CD4-positive, alpha-beta T cell treated with Interleukin-4 for 4 hours (primary cell): Measurements from ENCODE around the gene ANKRD40.
"Not testable (repeated sequence)": the region's sequence is repeated elsewhere in the genome, so short reads cannot be mapped to it uniquely, and the experiment has no call there.

Source experiments
- DNase-seq: peaks from one replicate; pipeline ENCODE4 v3.0.0-alpha.2; 2020

Gene ANKRD40

DNA sequence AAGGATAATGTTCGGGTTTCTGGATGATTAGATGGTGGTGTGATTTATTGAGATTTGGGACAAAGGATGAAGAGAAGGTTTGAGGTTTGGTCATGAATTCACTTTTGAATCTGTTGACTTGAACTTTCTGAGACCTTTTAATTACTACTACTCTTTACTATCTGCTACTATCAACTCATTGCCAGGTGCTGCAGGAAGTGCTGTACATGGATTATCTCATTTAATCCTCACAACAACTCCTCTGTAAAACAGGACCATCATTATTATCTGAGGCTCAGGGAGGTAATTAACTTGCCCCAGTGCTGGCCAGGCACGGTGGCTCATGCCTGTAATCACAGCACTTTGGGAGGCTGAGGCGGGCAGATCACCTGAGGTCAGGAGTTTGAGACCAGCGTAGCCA lies 2.9 kb upstream of the ANKRD40 start:
- no peak for DNase-seq

DNA sequence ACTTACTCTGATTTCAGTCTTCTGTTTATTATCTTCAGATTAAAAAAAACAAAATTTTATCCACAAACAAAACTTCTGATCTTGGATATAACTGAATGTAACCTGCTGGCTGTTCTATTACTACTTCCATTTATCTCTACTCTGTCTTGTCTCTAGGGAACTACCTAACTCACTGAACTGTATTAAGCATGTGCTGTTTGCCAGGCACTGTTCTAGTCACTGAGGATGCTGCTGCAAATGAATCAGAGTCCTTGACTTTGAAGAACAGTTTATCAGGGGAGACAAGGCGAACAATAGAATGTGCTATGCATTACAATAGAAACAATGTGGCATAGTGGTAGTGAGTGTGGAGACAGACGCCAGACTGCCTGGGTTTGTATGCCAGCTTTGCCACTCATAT lies 2.3 kb upstream of the ANKRD40 start:
- DNase-seq, result no peak

DNA sequence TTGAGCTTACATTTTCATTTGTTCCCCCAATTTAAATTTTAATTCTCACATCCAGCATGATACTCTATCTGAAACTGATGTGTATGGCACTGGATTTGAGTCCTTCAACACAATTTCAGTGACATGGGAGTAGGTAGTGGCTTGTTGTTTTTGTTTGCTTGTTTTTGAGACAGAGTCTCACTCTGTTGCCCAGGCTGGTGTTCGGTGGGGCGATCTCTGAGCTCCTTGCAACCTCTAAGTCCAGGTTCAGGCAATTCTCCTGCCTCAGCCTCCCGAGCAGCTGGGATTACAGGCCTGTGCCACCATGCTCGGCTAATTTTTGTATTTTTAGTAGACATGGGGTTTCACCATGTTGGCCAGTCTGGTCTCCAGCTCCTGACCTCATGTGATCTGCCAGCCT lies 1.3 kb upstream of the ANKRD40 start:
- DNase-seq, result not testable (repeated sequence)

DNA sequence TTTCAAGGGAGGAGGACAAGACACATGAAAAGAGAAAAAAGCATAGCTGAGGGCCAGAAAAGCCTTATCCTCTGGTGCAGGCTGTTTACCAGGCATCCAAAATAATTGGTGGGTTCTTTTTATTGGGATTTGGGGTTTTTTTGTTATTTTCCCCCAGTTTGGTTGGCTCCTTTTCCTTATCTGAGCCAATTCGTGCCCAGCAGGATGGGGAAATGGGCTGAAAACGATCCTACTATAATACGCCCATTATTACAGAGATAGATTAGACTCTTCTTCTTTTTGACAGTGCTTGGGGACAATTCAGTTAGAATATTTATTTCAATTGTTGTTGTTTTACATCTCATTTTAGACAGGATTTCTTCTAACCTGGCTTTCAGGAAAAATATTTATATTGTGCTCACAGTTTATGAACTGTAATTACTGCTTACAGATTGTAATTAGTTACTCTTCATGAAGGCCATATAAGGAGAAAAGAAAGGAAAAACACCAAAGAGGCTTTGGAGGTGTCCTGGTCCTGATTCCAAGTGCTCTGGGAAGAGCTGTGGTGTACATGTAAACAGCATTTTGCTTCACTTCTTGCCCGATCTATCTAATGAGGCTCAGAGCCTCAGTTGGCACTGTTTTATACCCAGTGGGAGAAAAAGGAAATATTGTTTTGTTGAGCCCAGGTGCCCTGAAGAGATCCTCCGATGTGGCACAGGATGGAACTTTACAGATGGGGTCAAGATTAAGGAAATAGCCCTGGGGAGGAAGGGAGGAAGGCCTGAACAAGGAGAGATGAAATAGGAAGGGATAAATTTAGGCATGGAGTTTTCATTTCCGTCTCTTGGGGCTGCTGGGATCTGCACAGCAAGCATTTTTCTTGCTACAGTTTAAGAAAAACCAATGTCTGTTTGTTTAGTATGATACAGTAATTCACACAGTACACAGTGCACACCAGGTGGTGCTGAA lies 611 bp upstream of the ANKRD40 start:
- no peak for DNase-seq

DNA sequence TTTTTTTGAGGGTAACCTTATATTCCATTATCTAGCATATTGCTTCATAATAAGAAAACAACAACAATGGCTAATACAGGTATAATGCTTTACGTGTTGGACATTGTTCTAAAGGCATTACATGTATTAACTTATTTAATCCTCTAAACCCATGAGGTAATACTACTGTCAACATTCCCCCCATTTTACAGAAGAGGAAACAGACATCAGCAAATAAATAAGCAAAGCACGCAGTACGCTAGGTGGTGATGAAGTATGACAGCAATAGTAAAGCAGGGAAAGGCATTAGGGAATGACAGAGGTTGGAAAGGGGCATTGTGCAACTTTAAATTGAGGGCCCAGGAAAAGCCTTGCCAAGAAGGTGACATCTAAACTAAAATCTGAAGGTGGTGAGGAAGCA lies 4.6 kb downstream of the ANKRD40 start:
- DNase-seq, result no peak

DNA sequence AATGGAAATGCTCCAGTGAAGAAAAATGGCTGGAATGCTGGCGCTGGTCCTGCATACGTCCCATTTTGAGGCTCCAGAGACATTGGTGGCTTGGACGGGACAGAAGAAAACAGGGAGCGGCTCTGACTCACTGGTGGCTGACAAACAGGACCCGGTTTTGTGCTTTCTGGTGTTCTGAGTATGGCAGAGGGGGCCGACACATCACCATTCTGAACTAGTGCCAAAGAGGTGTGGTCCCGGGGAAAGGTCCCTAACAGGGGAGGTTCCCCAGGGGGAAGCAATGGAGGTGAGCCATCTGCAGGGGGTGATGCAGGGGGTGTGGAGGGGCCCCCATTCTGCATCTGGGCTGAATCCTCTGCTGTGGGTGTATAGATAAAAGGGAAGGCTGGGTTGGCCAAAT lies 8.3 kb downstream of the ANKRD40 start:
- DNase-seq, result no peak

DNA sequence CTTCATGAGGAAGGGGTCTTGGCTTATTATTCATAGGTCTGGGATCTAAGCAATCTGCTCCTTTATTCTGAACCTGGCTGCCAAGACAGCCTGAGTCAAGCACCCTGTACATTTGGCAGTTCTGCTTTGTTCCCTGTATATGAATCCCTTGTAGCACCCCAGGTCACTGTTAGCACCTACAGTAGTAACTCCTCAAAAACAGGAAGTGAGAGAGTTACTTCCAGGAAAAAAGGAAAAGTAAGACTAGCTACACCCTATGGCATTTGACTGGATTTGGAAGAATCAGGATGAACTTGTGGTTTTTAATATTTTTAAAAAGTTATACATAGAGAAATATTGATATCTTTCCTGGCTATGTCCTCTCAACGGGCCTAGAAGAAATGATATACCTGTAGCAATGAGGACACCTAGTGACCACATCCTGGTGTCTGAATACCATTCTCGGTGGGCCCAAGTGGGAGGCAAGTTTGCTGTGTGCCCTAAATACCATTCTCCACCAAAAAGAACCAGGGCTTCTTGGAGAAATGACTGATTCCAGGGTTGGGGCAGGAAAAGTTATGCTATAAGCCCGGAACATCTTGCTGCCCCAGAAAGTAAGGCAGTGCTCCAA lies 9.9 kb downstream of the ANKRD40 start:
- DNase-seq, result no peak

DNA sequence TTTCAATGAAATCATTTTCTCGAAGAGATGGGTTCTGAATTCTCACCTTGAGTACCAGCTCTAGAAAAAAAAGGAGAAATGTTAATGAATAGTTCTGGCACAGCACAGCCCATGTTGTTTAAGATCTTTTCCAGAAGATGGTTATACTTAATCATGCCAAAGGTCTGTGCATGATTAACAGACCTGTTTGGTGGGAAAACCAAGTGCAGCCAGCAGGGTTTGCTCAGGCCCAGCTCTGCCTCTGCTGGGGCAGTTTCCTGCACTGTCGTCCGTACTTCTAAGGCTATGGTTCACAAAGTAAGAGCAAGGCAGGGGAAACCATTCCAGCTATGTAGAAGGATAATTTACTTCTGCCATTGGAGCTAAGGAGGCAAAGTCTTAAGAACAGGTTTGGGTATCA lies 10.7 kb downstream of the ANKRD40 start:
- no peak for DNase-seq

DNA sequence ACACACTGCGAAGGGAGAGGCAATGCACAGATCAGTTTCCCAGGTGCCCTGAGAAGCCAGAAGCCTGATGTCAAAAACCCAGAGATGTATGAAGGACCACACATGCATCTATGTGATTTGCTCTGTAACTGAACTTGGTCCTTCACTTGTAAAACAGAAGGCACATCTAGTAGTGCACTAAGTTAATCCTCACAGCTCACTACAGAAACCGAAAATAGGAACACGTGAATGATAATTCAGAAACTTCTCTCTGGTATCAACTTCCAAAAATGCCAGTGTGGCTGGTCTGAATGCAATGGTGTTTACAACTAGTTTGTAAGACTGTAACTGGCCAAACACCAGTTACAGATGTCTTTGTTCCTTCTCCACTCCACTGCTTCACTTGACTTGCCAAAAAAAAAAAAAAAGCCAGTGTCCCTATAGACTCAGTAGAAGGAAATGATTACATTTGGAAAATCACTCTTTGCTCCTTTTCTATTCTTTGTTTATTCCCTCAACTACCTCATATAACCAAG lies 11.3 kb downstream of the ANKRD40 start:
- no peak for DNase-seq

DNA sequence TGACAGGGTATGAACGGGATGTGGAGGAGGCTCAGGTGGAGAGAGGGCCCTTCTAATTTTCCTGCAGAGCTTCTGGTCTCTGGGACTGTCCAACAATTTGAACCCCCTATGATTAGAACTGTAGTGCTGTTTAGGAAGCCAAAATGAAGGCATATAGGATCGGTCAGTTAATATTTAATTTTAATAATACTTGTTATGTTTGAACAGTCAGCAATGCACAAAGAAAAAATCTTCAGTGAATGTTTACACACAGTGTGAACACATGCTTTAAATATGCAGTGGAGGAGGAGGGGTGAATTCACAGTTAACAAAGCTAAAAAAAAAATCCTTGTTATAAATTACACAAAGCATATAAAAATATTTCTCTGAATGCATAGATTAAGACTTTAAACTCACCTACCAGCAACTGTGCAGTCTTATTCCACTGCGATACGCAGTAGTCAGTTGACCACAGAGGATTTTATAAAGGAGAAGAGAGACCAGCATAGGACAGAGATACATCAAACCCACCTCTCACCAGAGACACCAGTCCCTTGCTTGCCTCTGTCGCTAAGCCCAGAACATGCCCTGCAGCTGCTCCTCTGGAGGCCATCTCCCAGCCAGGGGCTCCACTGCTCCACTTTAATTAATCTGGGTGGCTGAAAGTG lies 14.6 kb downstream of the ANKRD40 start:
- no peak for DNase-seq

DNA sequence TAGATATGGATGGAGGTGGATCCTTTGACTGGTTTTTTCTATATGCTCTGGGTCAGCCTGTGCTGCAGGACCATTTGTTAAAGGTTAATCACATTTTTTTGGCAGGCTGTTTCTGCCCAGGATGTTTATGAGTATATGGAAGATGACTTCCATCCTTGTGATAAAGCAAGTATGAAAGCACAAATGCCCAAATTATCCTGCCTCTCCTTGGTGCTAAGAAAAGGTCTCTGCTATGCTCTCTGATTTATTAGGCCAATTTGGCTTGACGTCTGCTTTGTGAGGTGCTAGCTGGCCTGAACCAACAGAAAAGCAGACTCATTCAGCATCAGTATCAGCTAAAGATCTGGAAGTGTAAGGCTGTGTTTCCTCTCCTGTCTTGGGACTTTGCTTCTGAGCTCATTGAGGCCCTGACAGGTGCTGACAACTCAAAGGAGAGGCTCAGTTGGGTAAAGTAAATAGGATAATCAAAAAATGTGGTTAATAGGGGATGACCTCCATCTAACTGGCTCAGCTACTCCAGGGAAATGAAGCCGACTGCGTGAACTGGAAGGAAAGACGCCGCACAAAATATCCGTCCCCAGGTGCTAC lies 15.2 kb downstream of the ANKRD40 start:
- no peak for DNase-seq

DNA sequence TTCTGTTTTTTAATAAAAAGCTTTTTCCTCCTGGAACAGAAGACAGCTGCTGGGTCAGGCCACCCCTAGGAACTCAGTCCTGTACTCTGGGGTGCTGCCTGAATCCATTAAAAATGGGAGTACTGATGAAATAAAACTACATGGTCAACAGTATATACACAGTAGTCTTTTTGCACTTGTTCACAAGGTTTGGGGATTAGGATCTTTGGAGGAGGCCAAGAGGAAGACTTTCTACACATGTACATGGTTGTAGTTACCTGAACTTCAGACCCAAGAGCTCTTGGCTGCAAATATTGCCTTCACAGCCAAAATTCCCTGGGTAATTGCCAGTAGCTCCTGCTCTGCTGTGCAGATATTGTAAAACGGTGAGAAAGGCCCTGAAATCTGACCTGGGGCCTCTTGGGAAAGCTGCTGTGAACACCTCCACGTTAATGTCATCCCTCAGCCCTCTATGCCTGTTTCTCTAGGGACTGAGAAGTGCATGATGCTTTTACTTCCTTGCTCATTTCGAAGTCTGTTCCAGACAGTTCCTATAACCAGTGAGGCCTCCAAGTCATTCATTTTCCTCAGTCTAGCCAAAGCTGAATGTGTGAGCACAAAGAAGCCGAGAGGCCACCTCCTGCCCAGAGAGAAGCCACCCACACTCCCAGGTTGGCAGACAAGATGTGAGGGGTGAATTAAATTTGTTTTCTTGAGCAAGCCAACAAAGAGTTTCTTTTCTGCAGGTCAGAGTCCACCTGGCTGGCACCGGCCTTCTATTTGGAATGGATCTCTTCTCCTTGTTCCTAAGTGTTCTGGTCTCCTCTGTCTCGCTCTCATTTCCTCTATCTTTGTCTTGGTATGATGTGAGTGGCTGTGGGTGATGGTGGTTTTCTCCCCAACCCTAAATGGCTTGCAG lies 15.9 kb downstream of the ANKRD40 start:
- no peak for DNase-seq

DNA sequence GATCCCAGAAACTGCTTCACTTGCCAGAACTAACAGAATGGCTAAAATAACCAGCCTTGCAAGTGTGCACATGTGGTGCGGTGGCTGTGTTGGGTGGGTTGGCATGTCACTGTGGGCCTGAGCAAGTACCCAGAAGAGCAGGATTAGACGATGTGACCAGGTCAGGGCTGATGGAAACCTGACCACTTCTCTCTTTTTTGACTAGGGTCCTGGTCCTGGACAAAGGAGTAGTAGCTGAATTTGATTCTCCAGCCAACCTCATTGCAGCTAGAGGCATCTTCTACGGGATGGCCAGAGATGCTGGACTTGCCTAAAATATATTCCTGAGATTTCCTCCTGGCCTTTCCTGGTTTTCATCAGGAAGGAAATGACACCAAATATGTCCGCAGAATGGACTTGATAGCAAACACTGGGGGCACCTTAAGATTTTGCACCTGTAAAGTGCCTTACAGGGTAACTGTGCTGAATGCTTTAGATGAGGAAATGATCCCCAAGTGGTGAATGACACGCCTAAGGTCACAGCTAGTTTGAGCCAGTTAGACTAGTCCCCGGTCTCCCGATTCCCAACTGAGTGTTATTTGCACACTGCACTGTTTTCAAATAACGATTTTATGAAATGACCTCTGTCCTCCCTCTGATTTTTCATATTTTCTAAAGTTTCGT lies 16.7 kb downstream of the ANKRD40 start:
- DNase-seq, result no peak

DNA sequence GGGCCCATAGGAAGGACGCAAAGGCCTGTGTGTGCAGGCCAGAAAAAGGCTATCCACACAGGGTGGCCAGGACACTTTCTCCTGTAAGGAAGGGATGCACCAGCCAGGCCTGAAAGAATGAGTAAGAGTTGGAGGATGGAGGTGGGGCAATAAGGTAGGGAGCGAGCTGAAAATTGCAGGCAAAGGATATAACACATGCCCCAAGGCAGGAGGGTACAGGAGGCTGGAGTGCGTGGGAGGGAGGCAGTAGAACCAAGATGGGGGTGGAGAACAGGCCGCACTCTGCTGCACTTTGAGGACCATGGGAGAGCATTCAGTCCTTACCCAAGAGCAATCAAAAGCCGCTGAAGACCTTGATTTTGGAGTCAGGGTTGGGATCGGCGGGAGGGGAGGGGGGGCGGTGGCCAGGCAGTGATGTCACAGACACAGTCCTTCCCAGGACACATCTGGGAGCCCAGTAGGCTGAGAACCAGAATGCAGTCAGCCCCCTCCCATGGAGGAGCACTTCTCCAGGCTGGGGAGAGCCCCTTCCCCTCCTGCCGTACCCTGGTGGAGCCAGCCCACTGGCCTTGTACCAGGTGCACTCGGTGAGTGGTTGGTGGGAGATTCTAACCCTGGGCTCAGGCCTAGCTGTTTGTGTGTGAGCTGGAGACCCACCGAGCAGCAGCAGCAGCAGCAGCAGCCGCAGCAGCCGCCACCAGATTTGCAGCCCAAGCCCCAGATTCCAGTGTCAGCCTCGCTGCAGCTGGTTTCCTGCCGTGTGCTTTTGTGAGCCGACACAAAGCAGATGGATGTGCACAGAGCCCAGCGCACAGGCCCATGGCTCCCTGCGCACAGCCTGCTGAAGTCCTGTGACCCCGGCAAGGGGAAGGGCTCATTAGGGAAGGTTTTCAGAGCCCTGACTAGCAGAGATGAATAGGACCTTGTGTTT lies 17.5 kb downstream of the ANKRD40 start:
- DNase-seq, result no peak

DNA sequence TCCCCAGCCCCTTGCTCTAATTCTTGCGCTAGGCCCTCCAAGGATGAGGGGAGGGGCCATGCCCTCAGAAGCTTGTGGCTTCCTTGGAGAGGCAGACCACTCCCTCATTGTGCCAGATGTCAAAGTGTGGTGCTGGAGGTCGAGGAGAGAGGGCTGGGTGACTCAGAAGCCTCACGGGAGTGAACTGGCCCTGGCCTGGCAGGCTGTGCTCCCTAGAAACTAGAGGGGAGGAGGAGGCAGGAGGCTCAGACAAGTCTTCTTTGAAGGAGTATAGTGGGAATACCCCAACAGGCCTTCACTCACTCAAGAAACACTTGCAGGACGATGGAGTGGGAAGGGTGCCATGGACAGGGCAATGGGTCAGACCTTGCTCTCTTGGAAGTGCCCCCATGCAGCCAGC lies 18.5 kb downstream of the ANKRD40 start:
- DNase-seq, result no peak

DNA sequence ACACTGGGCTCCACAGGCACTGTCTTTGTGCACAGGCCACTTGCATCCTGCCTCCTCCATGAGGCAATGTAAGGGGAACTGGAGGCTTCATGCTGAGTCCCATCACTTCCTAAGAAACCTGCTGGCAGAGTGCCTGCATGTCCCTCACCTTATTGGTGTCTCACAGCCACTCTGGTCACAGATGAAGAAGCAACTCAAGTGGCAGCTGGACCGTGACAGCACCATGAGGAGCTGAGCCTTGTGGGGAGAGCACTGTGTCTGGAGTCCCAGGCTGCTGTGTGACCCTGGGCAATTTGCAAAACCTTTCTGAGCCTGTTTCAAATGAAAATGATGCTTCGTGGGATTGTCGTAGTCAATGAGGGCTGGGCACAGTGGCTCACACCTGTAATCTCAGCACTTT lies 19.5 kb downstream of the ANKRD40 start:
- no peak for DNase-seq

DNA sequence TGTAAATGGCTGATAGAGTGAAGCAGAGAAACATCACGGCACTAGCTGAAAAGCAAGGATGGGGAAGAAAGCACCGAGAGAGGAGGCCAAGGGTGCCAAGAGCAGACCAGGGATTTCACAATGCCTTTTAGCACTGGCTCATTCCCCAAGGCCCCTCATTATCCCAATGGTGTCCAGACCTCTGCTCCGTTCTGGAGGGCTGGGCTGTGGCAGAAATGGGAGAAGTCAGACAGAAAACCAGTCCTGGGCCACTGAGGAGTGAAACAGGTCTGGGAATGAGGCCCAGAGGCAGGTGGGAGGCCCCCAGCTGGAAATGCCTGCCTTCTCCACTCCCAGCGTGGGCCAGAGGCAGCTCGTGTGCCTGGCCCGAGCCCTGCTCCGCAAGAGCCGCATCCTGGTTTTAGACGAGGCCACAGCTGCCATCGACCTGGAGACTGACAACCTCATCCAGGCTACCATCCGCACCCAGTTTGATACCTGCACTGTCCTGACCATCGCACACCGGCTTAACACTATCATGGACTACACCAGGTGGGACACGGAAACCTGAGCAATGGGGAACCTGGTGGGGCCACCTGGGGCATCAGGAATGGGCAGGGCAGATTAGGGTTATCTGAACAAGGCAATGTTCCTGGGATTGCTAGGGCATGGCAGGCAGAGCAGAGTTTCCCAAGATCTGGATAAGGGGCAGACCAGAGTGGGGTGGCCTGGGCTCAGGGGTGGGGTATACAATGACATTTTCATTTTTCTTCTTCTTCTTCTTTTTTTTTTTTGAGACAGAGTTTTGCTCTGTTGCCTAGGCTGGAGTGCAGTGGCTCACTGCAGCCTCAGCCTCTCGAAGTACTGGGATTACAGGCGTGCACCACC lies 20.3 kb downstream of the ANKRD40 start:
- no peak for DNase-seq

DNA sequence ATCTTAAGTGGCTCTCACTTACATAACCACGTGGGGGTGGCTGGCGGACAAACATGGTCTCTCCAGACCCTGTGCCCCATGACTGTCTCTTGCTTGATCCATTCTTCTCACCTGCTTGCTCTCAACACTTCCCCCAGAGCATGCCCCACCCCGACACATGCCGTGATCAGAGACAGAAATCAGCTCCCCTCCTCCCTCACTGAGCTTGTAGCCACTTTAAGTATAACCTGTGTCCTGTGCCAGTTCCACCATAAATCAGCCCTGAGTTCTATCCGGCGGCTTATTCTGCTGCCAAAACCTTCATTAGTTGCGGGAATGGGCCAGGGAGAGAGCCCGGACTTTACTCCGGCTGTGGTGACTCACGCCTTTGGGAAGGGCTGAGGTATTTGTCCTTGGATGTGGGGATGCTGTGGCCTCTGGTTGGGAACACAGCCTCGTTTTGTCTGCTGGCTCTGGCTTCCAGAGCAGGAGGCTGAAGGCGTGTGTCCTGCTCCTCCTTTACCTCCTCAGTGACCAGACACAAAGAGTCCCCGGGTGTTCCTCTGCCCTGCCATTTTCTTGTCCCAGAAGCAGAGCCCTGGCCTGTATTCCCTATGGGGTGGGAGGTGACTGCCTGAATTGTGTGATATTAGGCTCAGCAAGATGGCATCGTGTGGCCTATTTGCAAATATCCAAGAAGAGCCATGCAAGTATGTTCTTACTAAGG lies 21.1 kb downstream of the ANKRD40 start:
- DNase-seq, result no peak
